GM12891 (cell line): ENCODE data around the gene MAP1S.

Source experiments
- PAX5 ChIP-seq: IDR thresholded peaks from 2 replicates; pipeline ENCODE4 v1.6.1; 2011; ENCODE audit warnings: low read length, moderate library complexity, mild to moderate bottlenecking; ENCODE audit not compliant: insufficient read depth, severe bottlenecking
- POLR2A ChIP-seq: IDR thresholded peaks from 2 replicates; pipeline ENCODE4 v1.6.1; 2011; ENCODE audit warnings: low read depth, low read length, control low read depth
- TAF1 ChIP-seq: IDR thresholded peaks from 2 replicates; pipeline ENCODE4 v1.6.1; 2011; ENCODE audit warnings: low read depth, low read length, control low read depth

DNA sequence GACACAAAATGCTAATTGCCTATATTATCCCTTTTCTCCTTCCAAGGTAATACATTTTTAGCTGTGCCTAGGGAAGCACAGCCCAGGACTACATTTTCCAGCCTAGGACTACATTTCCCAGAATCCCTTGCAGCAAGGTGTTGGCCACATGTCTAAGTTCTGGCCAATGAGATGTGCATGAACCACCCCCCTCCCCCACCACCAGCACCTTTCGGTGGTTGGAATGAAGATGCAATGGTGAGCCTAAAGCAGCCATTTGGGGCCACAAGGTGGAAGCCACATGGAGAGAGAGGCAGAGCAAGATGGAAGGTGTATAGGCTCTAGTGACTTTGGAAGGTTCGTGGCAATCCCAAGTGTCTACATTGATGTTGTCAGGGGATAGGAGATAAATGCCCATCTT is 47.4 kb upstream of the MAP1S start:
- TF ChIP-seq POLR2A (no peak), TAF1 (no peak), PAX5 (no peak)
